Mucosa of stomach (tissue), 1 donor: ENCODE data around the gene EVPL.

Source experiments
- H3K27me3 ChIP-seq: one replicate; pipeline ENCODE4 v1.7.0; 2013; ENCODE audit warnings: mild to moderate bottlenecking, low read length; ENCODE audit not compliant: control insufficient read depth, insufficient read depth
- H3K36me3 ChIP-seq: one replicate; pipeline ENCODE4 v1.7.0; 2013; ENCODE audit warnings: low read length; ENCODE audit not compliant: control insufficient read depth, insufficient read depth
- H3K4me1 ChIP-seq: one replicate; pipeline ENCODE4 v1.7.0; 2013; ENCODE audit warnings: mild to moderate bottlenecking, low read length; ENCODE audit not compliant: control insufficient read depth, insufficient read depth
- H3K4me3 ChIP-seq: one replicate; pipeline ENCODE4 v1.7.0; 2013; ENCODE audit warnings: low read length
- H3K9ac ChIP-seq: one replicate; pipeline ENCODE4 v1.7.0; 2013; ENCODE audit warnings: mild to moderate bottlenecking, low read length, moderate library complexity
- H3K9me3 ChIP-seq: one replicate; pipeline ENCODE4 v1.7.0; 2013; ENCODE audit warnings: mild to moderate bottlenecking, low read length, moderate library complexity; ENCODE audit not compliant: control insufficient read depth
- donor health status: Pancreatic carcinoma.

Gene EVPL

GRCh38 chr17:76022973-76023899 is 3.9 kb downstream of the EVPL start:
- H3K9ac ChIP-seq, result no peak overlapping the region
- H3K36me3 ChIP-seq, result no peaks in the 10 kb centered on the region
- H3K9me3 ChIP-seq, result no peaks in the 10 kb centered on the region
- H3K4me3 ChIP-seq, result no peak overlapping the region
- no peaks in the 10 kb centered on the region for H3K27me3 ChIP-seq
- peaks cover 25% of the 10 kb centered on the region for H3K4me1 ChIP-seq

GRCh38 chr17:76022285-76022684 is 4.8 kb downstream of the EVPL start:
- Histone ChIP-seq H3K4me1 (peaks cover 20% of the 10 kb centered on the region), H3K4me3 (no peak overlapping the region), H3K9ac (no peak overlapping the region), H3K36me3 (no peaks in the 10 kb centered on the region), H3K9me3 (no peaks in the 10 kb centered on the region), H3K27me3 (no peaks in the 10 kb centered on the region)

GRCh38 chr17:76019833-76020467 is 7.2 kb downstream of the EVPL start:
- Histone ChIP-seq H3K9ac (no peak overlapping the region), H3K9me3 (no peaks in the 10 kb centered on the region), H3K36me3 (no peaks in the 10 kb centered on the region), H3K27me3 (no peaks in the 10 kb centered on the region), H3K4me1 (peaks cover 6% of the 10 kb centered on the region), H3K4me3 (no peak overlapping the region)

- Histone ChIP-seq H3K4me1 (peaks cover 9% of the 10 kb centered on the region), H3K9me3 (no peaks in the 10 kb centered on the region), H3K36me3 (no peaks in the 10 kb centered on the region), H3K9ac (no peak overlapping the region), H3K27me3 (no peaks in the 10 kb centered on the region), H3K4me3 (no peak overlapping the region)
Measured at GRCh38 chr17:76018801-76019200, 8.3 kb downstream of the EVPL start.

- H3K36me3 ChIP-seq, result no peaks in the 10 kb centered on the region
- H3K4me3 ChIP-seq, result no peak overlapping the region
- H3K4me1 ChIP-seq, result peaks cover 9% of the 10 kb centered on the region
- no peaks in the 10 kb centered on the region for H3K27me3 ChIP-seq
- H3K9me3 ChIP-seq, result no peaks in the 10 kb centered on the region
- H3K9ac ChIP-seq, result no peak overlapping the region
Measured at GRCh38 chr17:76018340-76018680, 8.8 kb downstream of the EVPL start.

GRCh38 chr17:76017481-76018339 is 9.4 kb downstream of the EVPL start:
- H3K9ac ChIP-seq, result no peak overlapping the region

GRCh38 chr17:76014925-76015261 is 12.2 kb downstream of the EVPL start:
- H3K9me3 ChIP-seq, result no peaks in the 10 kb centered on the region
- H3K4me3 ChIP-seq, result no peak overlapping the region
- H3K36me3 ChIP-seq, result no peaks in the 10 kb centered on the region
- no peak overlapping the region for H3K9ac ChIP-seq
- no peaks in the 10 kb centered on the region for H3K27me3 ChIP-seq
- peaks cover 9% of the 10 kb centered on the region for H3K4me1 ChIP-seq

More at GRCh38 chr17:76017481-76018339, 9.4 kb downstream of the EVPL start:
- no peaks in the 10 kb centered on the region for H3K36me3 ChIP-seq
- no peak overlapping the region for H3K4me3 ChIP-seq
- peaks cover 9% of the 10 kb centered on the region for H3K4me1 ChIP-seq
- H3K9me3 ChIP-seq, result no peaks in the 10 kb centered on the region
- H3K27me3 ChIP-seq, result no peaks in the 10 kb centered on the region

GRCh38 chr17:76014100-76014924 is 12.8 kb downstream of the EVPL start:
- no peak overlapping the region for H3K9ac ChIP-seq
- H3K4me1 ChIP-seq, result peaks cover 9% of the 10 kb centered on the region
- no peak overlapping the region for H3K4me3 ChIP-seq
- no peaks in the 10 kb centered on the region for H3K36me3 ChIP-seq
- no peaks in the 10 kb centered on the region for H3K9me3 ChIP-seq
- H3K27me3 ChIP-seq, result no peaks in the 10 kb centered on the region

- Histone ChIP-seq H3K36me3 (no peaks in the 10 kb centered on the region), H3K4me3 (no peak overlapping the region), H3K9ac (no peak overlapping the region), H3K4me1 (peaks cover 9% of the 10 kb centered on the region), H3K27me3 (no peaks in the 10 kb centered on the region), H3K9me3 (no peaks in the 10 kb centered on the region)
Measured at GRCh38 chr17:76013377-76013932, 13.7 kb downstream of the EVPL start.

GRCh38 chr17:76011951-76012350 is 15.2 kb downstream of the EVPL start:
- no peaks in the 10 kb centered on the region for H3K36me3 ChIP-seq
- H3K4me1 ChIP-seq, result peaks cover 9% of the 10 kb centered on the region
- no peaks in the 10 kb centered on the region for H3K9me3 ChIP-seq
- no peak overlapping the region for H3K9ac ChIP-seq
- no peaks in the 10 kb centered on the region for H3K27me3 ChIP-seq
- no peak overlapping the region for H3K4me3 ChIP-seq

- no peaks in the 10 kb centered on the region for H3K27me3 ChIP-seq
- H3K4me1 ChIP-seq, result peaks cover 18% of the 10 kb centered on the region
- no peak overlapping the region for H3K4me3 ChIP-seq
- H3K9me3 ChIP-seq, result no peaks in the 10 kb centered on the region
- H3K9ac ChIP-seq, result no peak overlapping the region
- no peaks in the 10 kb centered on the region for H3K36me3 ChIP-seq
Measured at GRCh38 chr17:76009969-76010661, 17.0 kb downstream of the EVPL start.
